ENCODE measurements around the gene HNRNPD. TPM values are rescaled to one million over a fixed set of nuclear protein-coding genes. Genes with fewer than 3 reads are reported as not detected.

The HNRNPD gene
- total RNA-seq, 1 experiment from 2014 or later, result 580 TPM

DNA sequence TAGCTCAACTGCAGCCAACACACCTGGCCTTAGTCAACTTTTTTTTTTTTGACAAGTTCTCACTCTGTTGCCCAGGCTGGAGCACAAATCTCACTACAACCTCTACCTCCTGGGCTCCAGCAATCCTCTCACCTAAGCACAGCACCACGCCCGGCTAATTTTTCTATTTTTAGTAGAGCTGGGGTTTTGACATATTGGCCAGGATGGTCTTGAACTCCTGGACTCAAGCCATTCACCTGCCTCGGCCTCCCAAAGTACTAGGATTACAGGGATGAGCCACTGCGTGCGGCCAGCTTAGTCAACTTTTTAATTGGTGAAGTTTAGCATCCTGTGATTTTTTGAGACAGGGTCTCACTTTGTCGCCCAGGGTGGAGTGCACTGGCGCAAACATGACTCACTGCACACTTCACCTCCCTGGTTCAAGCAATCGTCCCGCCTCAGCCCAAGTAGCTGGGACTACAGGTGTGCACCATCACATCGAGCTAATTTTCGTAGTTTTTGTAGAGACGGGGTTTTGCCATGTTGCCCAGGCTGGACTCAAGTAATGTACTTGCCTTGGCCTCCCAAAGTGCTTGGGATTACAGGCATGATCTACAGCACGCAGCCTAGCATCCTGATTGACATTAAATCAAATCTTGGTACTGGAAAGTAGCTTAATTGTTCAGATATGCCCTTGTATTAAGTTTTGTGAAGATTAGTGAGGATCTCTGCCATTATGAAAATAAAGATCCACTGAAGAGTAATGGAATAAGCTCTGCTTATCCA, 48.2 kb upstream of the HNRNPD start:
- no peak for DNase-seq (ENCODE audit: low spot score)
- ATAC-seq, result peak; percentile 59
- Mint-ChIP-seq H3K9me3 (no peaks in the 10 kb centered on the region), H3K4me3 (no peak overlapping the region), H3K27me3 (ENCODE audit: low read depth) (no peaks in the 10 kb centered on the region), H3K4me1 (peaks cover 16% of the 10 kb centered on the region), H3K36me3 (peaks cover 36% of the 10 kb centered on the region), H3K27ac (peak overlapping the region; percentile 32)
- CTCF ChIA-PET, result interaction anchor here (0.6 to 1.5 kb wide), 4 partner anchors 12 to 1110 kb away, joined by 3 to 9 read pairs (median 6); no protein-coding TSS in a partner anchor
- POLR2A ChIA-PET, result interaction anchor here (0.6 to 1.4 kb wide), 5 partner anchors 9 to 312 kb away, joined by 3 to 6 read pairs (median 4); partner anchors contain the start of gene HNRNPD
- TF ChIP-seq NR1H2 (CRISPR knock-in tag; IDR thresholded peaks at IDR 0.05) (no peak), ELF4 (CRISPR knock-in tag; IDR thresholded peaks at IDR 0.05; ENCODE audit: low read depth) (no peak), ZNF416 (CRISPR knock-in tag; IDR thresholded peaks at IDR 0.05) (peak; percentile 27; the same call in 1 of the 2 replicates), SMAD3 (CRISPR knock-in tag; IDR thresholded peaks at IDR 0.05; ENCODE audit: borderline replicate concordance) (no peak), ZNF219 (CRISPR knock-in tag; IDR thresholded peaks at IDR 0.05; ENCODE audit: borderline replicate concordance) (no peak), ZNF671 (CRISPR knock-in tag; IDR thresholded peaks at IDR 0.05) (peak; percentile 92), KAT7 (CRISPR knock-in tag; IDR thresholded peaks at IDR 0.05; ENCODE audit: borderline replicate concordance) (no peak), FOXK1 (CRISPR knock-in tag; IDR thresholded peaks at IDR 0.05) (no peak), PRRX2 (CRISPR knock-in tag; IDR thresholded peaks at IDR 0.05) (peak; percentile 93), ZNF317 (CRISPR knock-in tag; IDR thresholded peaks at IDR 0.05; ENCODE audit: borderline replicate concordance, low read depth) (no peak), CREB1 (CRISPR knock-in tag; IDR thresholded peaks at IDR 0.05) (0 out of 2 replicates have a peak, but pooled peaks have one; percentile 44), NFATC4 (CRISPR knock-in tag; IDR thresholded peaks at IDR 0.05) (peak; percentile 84), EMX1 (CRISPR knock-in tag; IDR thresholded peaks at IDR 0.05) (peak; percentile 92), GABPB1 (CRISPR knock-in tag; IDR thresholded peaks at IDR 0.05) (no peak)
- TF ChIP-seq, protein P1, sequence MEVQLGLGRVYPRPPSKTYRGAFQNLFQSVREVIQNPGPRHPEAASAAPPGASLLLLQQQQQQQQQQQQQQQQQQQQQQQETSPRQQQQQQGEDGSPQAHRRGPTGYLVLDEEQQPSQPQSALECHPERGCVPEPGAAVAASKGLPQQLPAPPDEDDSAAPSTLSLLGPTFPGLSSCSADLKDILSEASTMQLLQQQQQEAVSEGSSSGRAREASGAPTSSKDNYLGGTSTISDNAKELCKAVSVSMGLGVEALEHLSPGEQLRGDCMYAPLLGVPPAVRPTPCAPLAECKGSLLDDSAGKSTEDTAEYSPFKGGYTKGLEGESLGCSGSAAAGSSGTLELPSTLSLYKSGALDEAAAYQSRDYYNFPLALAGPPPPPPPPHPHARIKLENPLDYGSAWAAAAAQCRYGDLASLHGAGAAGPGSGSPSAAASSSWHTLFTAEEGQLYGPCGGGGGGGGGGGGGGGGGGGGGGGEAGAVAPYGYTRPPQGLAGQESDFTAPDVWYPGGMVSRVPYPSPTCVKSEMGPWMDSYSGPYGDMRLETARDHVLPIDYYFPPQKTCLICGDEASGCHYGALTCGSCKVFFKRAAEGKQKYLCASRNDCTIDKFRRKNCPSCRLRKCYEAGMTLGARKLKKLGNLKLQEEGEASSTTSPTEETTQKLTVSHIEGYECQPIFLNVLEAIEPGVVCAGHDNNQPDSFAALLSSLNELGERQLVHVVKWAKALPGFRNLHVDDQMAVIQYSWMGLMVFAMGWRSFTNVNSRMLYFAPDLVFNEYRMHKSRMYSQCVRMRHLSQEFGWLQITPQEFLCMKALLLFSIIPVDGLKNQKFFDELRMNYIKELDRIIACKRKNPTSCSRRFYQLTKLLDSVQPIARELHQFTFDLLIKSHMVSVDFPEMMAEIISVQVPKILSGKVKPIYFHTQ (CRISPR knock-in tag; IDR thresholded peaks at IDR 0.05), result peak; percentile 87
- TF ChIP-seq, protein P2, sequence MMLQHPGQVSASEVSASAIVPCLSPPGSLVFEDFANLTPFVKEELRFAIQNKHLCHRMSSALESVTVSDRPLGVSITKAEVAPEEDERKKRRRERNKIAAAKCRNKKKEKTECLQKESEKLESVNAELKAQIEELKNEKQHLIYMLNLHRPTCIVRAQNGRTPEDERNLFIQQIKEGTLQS (CRISPR knock-in tag; conservative IDR thresholded peaks at IDR 0.05), result no peak
- TF ChIP-seq, protein P3, sequence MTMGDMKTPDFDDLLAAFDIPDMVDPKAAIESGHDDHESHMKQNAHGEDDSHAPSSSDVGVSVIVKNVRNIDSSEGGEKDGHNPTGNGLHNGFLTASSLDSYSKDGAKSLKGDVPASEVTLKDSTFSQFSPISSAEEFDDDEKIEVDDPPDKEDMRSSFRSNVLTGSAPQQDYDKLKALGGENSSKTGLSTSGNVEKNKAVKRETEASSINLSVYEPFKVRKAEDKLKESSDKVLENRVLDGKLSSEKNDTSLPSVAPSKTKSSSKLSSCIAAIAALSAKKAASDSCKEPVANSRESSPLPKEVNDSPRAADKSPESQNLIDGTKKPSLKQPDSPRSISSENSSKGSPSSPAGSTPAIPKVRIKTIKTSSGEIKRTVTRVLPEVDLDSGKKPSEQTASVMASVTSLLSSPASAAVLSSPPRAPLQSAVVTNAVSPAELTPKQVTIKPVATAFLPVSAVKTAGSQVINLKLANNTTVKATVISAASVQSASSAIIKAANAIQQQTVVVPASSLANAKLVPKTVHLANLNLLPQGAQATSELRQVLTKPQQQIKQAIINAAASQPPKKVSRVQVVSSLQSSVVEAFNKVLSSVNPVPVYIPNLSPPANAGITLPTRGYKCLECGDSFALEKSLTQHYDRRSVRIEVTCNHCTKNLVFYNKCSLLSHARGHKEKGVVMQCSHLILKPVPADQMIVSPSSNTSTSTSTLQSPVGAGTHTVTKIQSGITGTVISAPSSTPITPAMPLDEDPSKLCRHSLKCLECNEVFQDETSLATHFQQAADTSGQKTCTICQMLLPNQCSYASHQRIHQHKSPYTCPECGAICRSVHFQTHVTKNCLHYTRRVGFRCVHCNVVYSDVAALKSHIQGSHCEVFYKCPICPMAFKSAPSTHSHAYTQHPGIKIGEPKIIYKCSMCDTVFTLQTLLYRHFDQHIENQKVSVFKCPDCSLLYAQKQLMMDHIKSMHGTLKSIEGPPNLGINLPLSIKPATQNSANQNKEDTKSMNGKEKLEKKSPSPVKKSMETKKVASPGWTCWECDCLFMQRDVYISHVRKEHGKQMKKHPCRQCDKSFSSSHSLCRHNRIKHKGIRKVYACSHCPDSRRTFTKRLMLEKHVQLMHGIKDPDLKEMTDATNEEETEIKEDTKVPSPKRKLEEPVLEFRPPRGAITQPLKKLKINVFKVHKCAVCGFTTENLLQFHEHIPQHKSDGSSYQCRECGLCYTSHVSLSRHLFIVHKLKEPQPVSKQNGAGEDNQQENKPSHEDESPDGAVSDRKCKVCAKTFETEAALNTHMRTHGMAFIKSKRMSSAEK (CRISPR knock-in tag; IDR thresholded peaks at IDR 0.05; ENCODE audit: borderline replicate concordance), result peak; percentile 61
- TF ChIP-seq, protein P4, sequence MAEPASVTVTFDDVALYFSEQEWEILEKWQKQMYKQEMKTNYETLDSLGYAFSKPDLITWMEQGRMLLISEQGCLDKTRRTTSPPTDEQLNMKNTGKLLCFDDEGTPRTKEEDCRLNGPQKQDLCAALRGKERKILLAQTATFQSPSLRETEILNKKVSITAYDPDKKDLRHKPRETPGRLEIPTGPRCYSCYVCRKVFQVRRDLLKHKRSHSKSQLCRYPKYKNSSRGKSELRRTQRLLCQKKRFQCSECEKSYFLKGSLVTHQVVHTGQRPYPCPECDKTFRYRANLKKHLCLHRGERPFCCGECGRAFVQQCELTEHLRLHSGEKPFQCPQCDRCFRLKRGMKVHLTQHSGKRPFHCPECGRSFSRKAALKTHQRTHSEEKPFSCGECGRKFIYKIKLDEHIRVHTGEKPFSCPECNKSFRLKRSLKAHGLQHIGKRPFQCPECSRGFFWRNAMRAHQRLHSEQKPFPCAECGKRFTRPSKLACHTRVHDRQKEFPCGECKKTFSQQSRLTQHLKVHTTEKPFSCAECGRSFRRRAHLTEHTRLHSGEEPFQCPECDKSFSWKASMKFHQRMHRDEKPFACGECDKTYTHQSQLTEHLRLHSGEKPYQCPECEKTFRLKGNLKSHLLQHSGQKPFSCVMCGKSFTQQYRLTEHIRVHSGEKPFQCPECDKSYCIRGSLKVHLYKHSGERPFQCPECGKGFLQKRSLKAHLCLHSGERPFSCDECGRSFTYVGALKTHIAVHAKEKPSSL (CRISPR knock-in tag; conservative IDR thresholded peaks at IDR 0.05), result peak; percentile 70; the same call in 1 of the 2 replicates
- TF ChIP-seq, protein P5, sequence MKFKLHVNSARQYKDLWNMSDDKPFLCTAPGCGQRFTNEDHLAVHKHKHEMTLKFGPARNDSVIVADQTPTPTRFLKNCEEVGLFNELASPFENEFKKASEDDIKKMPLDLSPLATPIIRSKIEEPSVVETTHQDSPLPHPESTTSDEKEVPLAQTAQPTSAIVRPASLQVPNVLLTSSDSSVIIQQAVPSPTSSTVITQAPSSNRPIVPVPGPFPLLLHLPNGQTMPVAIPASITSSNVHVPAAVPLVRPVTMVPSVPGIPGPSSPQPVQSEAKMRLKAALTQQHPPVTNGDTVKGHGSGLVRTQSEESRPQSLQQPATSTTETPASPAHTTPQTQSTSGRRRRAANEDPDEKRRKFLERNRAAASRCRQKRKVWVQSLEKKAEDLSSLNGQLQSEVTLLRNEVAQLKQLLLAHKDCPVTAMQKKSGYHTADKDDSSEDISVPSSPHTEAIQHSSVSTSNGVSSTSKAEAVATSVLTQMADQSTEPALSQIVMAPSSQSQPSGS (CRISPR knock-in tag; IDR thresholded peaks at IDR 0.05; ENCODE audit: borderline replicate concordance, low read depth), result no peak
- TF ChIP-seq, protein P6, sequence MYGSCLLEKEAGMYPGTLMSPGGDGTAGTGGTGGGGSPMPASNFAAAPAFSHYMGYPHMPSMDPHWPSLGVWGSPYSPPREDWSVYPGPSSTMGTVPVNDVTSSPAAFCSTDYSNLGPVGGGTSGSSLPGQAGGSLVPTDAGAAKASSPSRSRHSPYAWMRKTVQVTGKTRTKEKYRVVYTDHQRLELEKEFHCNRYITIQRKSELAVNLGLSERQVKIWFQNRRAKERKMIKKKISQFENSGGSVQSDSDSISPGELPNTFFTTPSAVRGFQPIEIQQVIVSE (CRISPR knock-in tag; IDR thresholded peaks at IDR 0.05; ENCODE audit: borderline replicate concordance), result no peak; the same call in 1 of the 2 replicates
- TF ChIP-seq, protein P7, sequence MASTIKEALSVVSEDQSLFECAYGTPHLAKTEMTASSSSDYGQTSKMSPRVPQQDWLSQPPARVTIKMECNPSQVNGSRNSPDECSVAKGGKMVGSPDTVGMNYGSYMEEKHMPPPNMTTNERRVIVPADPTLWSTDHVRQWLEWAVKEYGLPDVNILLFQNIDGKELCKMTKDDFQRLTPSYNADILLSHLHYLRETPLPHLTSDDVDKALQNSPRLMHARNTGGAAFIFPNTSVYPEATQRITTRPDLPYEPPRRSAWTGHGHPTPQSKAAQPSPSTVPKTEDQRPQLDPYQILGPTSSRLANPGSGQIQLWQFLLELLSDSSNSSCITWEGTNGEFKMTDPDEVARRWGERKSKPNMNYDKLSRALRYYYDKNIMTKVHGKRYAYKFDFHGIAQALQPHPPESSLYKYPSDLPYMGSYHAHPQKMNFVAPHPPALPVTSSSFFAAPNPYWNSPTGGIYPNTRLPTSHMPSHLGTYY (CRISPR knock-in tag; IDR thresholded peaks at IDR 0.05), result peak; percentile 54
- TF ChIP-seq, protein P8, sequence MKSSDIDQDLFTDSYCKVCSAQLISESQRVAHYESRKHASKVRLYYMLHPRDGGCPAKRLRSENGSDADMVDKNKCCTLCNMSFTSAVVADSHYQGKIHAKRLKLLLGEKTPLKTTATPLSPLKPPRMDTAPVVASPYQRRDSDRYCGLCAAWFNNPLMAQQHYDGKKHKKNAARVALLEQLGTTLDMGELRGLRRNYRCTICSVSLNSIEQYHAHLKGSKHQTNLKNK (CRISPR knock-in tag; IDR thresholded peaks at IDR 0.05), result peak; percentile 11; the same call in 1 of the 2 replicates

Measured in WTC11 (cell line).